ENCODE data around the gene TXNIP. TPM values are rescaled to one million over a fixed set of nuclear protein-coding genes. Genes with fewer than 3 reads are reported as not detected.
A peak's percentile ranks its signal among the peaks of the same experiment; 100 is the strongest.

The TXNIP gene
- total and polyA plus RNA-seq, 10 donors: 446 to 2,368 (median 1,246) TPM

DNA sequence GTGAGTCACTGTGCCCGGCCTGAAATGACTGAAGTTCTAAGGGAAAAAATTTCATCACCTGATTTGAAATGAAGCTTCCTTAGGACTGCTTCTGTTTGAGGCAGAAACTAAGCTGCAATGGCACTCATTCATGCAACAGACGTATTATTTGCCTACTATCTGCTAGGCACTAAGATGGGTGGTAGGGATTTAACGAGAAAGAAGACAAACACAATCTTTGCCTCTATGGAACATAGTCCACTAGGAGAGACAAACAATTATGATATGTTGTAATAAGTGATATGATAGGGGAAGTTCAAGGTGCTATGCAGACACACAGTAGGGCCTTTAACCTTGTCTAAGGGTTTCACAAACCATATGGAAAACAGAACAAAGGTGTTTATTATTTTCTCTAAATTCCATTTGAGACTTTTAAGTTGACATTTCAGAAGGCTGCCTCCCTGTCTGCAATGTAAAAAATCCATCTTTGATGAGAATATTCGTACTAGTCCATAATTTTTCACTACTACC, 49.8 kb downstream of the TXNIP start:
- Histone ChIP-seq H3K36me3 (peaks cover 0 to 87% (median 20%) of the 10 kb centered on the region in 6 donors), H3K4me3 (no peak overlapping the region), H3K9me3 (no peaks in the 10 kb centered on the region), H3K27me3 (replicated peaks in 1 of 7) (no peaks in the 10 kb centered on the region), H3K4me1 (peaks cover 0 to 41% (median 16%) of the 10 kb centered on the region in 6 donors), H3K27ac (no peak overlapping the region)
- no peak for DNase-seq
- intact Hi-C loops (cut with DNase I; ENCODE audit: low total_unique reads): no loop called here
- WGBS, 5 donors: 93 to 96% (median 94%) methylated on average over 4 of the region's 4 CpGs
- no peak for TF ChIP-seq POLR2AphosphoS5 (IDR thresholded peaks at IDR 0.05)
- TF ChIP-seq, protein P1, sequence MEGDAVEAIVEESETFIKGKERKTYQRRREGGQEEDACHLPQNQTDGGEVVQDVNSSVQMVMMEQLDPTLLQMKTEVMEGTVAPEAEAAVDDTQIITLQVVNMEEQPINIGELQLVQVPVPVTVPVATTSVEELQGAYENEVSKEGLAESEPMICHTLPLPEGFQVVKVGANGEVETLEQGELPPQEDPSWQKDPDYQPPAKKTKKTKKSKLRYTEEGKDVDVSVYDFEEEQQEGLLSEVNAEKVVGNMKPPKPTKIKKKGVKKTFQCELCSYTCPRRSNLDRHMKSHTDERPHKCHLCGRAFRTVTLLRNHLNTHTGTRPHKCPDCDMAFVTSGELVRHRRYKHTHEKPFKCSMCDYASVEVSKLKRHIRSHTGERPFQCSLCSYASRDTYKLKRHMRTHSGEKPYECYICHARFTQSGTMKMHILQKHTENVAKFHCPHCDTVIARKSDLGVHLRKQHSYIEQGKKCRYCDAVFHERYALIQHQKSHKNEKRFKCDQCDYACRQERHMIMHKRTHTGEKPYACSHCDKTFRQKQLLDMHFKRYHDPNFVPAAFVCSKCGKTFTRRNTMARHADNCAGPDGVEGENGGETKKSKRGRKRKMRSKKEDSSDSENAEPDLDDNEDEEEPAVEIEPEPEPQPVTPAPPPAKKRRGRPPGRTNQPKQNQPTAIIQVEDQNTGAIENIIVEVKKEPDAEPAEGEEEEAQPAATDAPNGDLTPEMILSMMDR (IDR thresholded peaks at IDR 0.05 in 8 of 11, conservative IDR thresholded peaks at IDR 0.05 in 3 of 11): no peak

- peaks cover 0 to 88% (median 30%) of the 10 kb centered on the region in 6 donors for H3K36me3 ChIP-seq
- DNase-seq: no peak
- intact Hi-C loops (cut with DNase I; ENCODE audit: low total_unique reads): no loop called here
- WGBS, 5 donors: 78 to 99% (median 97%) methylated on average over 3 of the region's 3 CpGs
- H3K4me3 ChIP-seq: no peak overlapping the region
- H3K9me3 ChIP-seq: no peaks in the 10 kb centered on the region
- TF ChIP-seq, protein P1 (IDR thresholded peaks at IDR 0.05 in 8 of 11, conservative IDR thresholded peaks at IDR 0.05 in 3 of 11): no peak
- TF ChIP-seq POLR2A (IDR thresholded peaks at IDR 0.05) (no peak), POLR2AphosphoS5 (IDR thresholded peaks at IDR 0.05) (no peak)
- no peak overlapping the region for H3K27ac ChIP-seq
- H3K4me1 ChIP-seq: peaks cover 0 to 25% (median 7%) of the 10 kb centered on the region in 6 donors
- H3K27me3 ChIP-seq (replicated peaks in 1 of 7): no peaks in the 10 kb centered on the region
Observed at GRCh38 chr1:145944532-145944931, 51.8 kb downstream of the TXNIP start.

- WGBS, 5 donors: 69 to 83% (median 76%) methylated on average over 6 of the region's 6 CpGs
- H3K27me3 ChIP-seq (replicated peaks in 1 of 7): no peaks in the 10 kb centered on the region
- H3K4me3 ChIP-seq: no peak overlapping the region
- H3K27ac ChIP-seq: peak overlapping the region in 6 of 8 donors; percentile 16 to 66 (median 48)
- TF ChIP-seq, protein P1 (IDR thresholded peaks at IDR 0.05 in 8 of 11, conservative IDR thresholded peaks at IDR 0.05 in 3 of 11): no peak
- TF ChIP-seq POLR2AphosphoS5 (IDR thresholded peaks at IDR 0.05): no peak
- TF ChIP-seq POLR2A (IDR thresholded peaks at IDR 0.05): no peak
- H3K9me3 ChIP-seq: no peaks in the 10 kb centered on the region
- intact Hi-C loops (cut with DNase I; ENCODE audit: low total_unique reads): no loop called here
- H3K36me3 ChIP-seq: peaks cover 0 to 95% (median 30%) of the 10 kb centered on the region in 6 donors
- peaks cover 0 to 20% (median 4%) of the 10 kb centered on the region in 6 donors for H3K4me1 ChIP-seq
- DNase-seq: no peak
Observed at GRCh38 chr1:145942871-145943270, 53.5 kb downstream of the TXNIP start.

Other genes with a start within 250 kb of the TXNIP start
- gene RNF115, start 172.5 kb downstream of the TXNIP start, total RNA-seq: 10 to 100 TPM; 12.0 to 27.2 (median 17.5) TPM
- 1 to 10 TPM; 4.8 to 5.9 (median 5.0) TPM for gene RNF115, start 172.5 kb downstream of the TXNIP start, polyA plus RNA-seq
- 10 to 100 TPM; 28.5 to 37.0 (median 32.5) TPM for gene POLR3C, start 172.4 kb downstream of the TXNIP start, total RNA-seq
- gene POLR3C, start 172.4 kb downstream of the TXNIP start, polyA plus RNA-seq: 10 to 100 TPM; 15.7 to 17.2 (median 16.2) TPM
- 1 to 10 TPM; 4.3 to 7.5 (median 5.4) TPM for gene NUDT17, start 150.9 kb downstream of the TXNIP start, total RNA-seq
- gene NUDT17, start 150.9 kb downstream of the TXNIP start, polyA plus RNA-seq: 1 to 10 TPM; 4.8 to 6.7 (median 4.8) TPM
- gene PIAS3, start 137.5 kb downstream of the TXNIP start, total RNA-seq: 10 to 100 TPM; 20.1 to 29.5 (median 26.2) TPM
- 10 to 100 TPM; 10.1 to 16.9 (median 11.7) TPM for gene PIAS3, start 137.5 kb downstream of the TXNIP start, polyA plus RNA-seq
- 1 to 10 TPM in 1 of 7 donors, under 1 TPM in 6; 0.26 to 1.3 (median 0.47) TPM for gene ANKRD35, start 110.7 kb downstream of the TXNIP start, total RNA-seq
- gene ANKRD35, start 110.7 kb downstream of the TXNIP start, polyA plus RNA-seq: under 1 TPM; 0.38 to 0.65 (median 0.57) TPM
- 1 to 10 TPM in 6 of 7 donors, under 1 TPM in 1; 0.69 to 5.3 (median 3.0) TPM for gene ITGA10, start 86.5 kb downstream of the TXNIP start, total RNA-seq
- gene ITGA10, start 86.5 kb downstream of the TXNIP start, polyA plus RNA-seq: 1 to 10 TPM; 1.0 to 2.1 (median 2.0) TPM
- gene PEX11B, start 77.9 kb downstream of the TXNIP start, total RNA-seq: 10 to 100 TPM; 23.4 to 35.4 (median 32.3) TPM
- gene PEX11B, start 77.9 kb downstream of the TXNIP start, polyA plus RNA-seq: 10 to 100 TPM; 20.3 to 28.0 (median 26.7) TPM
- 100 to 1,000 TPM; 111 to 187 (median 122) TPM for gene RBM8A, start 69.1 kb downstream of the TXNIP start, total RNA-seq
- 100 to 1,000 TPM in 2 of 3 donors, 10 to 100 TPM in 1; 87.0 to 117 (median 101) TPM for gene RBM8A, start 69.1 kb downstream of the TXNIP start, polyA plus RNA-seq
- 10 to 100 TPM; 35.1 to 52.9 (median 39.5) TPM for gene LIX1L, start 38.6 kb downstream of the TXNIP start, total RNA-seq
- 10 to 100 TPM; 11.0 to 17.8 (median 14.4) TPM for gene LIX1L, start 38.6 kb downstream of the TXNIP start, polyA plus RNA-seq
- 1 to 10 TPM in 5 of 7 donors, under 1 TPM in 2; 0.79 to 3.1 (median 1.2) TPM for gene ANKRD34A, start 32.0 kb downstream of the TXNIP start, total RNA-seq
- under 1 TPM; 0.57 to 0.99 (median 0.62) TPM for gene ANKRD34A, start 32.0 kb downstream of the TXNIP start, polyA plus RNA-seq
- gene POLR3GL, start 31.9 kb downstream of the TXNIP start, total RNA-seq: 10 to 100 TPM; 22.1 to 34.0 (median 31.1) TPM
- gene POLR3GL, start 31.9 kb downstream of the TXNIP start, polyA plus RNA-seq: 10 to 100 TPM; 55.6 to 69.2 (median 63.0) TPM
- gene HJV, start 25.2 kb upstream of the TXNIP start, total RNA-seq: not detected
- not detected for gene HJV, start 25.2 kb upstream of the TXNIP start, polyA plus RNA-seq
- 1 to 10 TPM; 2.8 to 7.1 (median 4.4) TPM for gene NBPF10, start 148.2 kb upstream of the TXNIP start, total RNA-seq
- gene NBPF10, start 148.2 kb upstream of the TXNIP start, polyA plus RNA-seq: 1 to 10 TPM in 1 of 3 donors, under 1 TPM in 2; 0.78 to 1.6 (median 0.91) TPM
- gene NOTCH2NLA, start 232.4 kb upstream of the TXNIP start, total RNA-seq: 100 to 1,000 TPM in 1 of 7 donors, 10 to 100 TPM in 6; 67.7 to 114 (median 77.7) TPM
- gene NOTCH2NLA, start 232.4 kb upstream of the TXNIP start, polyA plus RNA-seq: 10 to 100 TPM; 13.3 to 24.9 (median 18.7) TPM